HG02623 (cell line): ENCODE results near the gene SNED1.
"Not testable (repeated sequence)": the region's sequence is repeated elsewhere in the genome, so short reads cannot be mapped to it uniquely, and the experiment has no call there.

Source experiments
- ATAC-seq: cut with Tn5 transposase; IDR thresholded peaks from one replicate; pipeline ENCODE4 v1.9.1; 2021; ENCODE audit warnings: moderate library complexity; ENCODE audit not compliant: unreplicated experiment

Gene SNED1

GRCh38 chr2:241104611-241105010, 106.2 kb downstream of the SNED1 start:
- ATAC-seq = not testable (repeated sequence)

- no peak for ATAC-seq
Observed at GRCh38 chr2:241105641-241106040, 107.2 kb downstream of the SNED1 start.

GRCh38 chr2:241107031-241107783, 108.8 kb downstream of the SNED1 start:
- no peak for ATAC-seq

GRCh38 chr2:241108271-241109209, 110.1 kb downstream of the SNED1 start:
- ATAC-seq = no peak

- no peak for ATAC-seq
Observed at GRCh38 chr2:241109210-241110088, 111.0 kb downstream of the SNED1 start.

GRCh38 chr2:241110089-241110606, 111.7 kb downstream of the SNED1 start:
- no peak for ATAC-seq

GRCh38 chr2:241110607-241111439, 112.4 kb downstream of the SNED1 start:
- ATAC-seq = no peak

GRCh38 chr2:241111440-241111805, 113.0 kb downstream of the SNED1 start:
- ATAC-seq = no peak

- ATAC-seq = no peak
Observed at GRCh38 chr2:241112046-241112445, 113.6 kb downstream of the SNED1 start.

GRCh38 chr2:241112592-241112991, 114.2 kb downstream of the SNED1 start:
- no peak for ATAC-seq

- no peak for ATAC-seq
Observed at GRCh38 chr2:241114836-241115235, 116.4 kb downstream of the SNED1 start.

- ATAC-seq = no peak
Observed at GRCh38 chr2:241115361-241115760, 116.9 kb downstream of the SNED1 start.

GRCh38 chr2:241116606-241117560, 118.5 kb downstream of the SNED1 start:
- ATAC-seq = no peak

GRCh38 chr2:241118737-241119505, 120.5 kb downstream of the SNED1 start:
- no peak for ATAC-seq

- ATAC-seq = no peak
Observed at GRCh38 chr2:241120440-241120839, 122.0 kb downstream of the SNED1 start.

GRCh38 chr2:241121008-241121407, 122.6 kb downstream of the SNED1 start:
- no peak for ATAC-seq

- ATAC-seq = no peak
Observed at GRCh38 chr2:241122376-241123002, 124.1 kb downstream of the SNED1 start.
